Brain microvascular endothelial cell (primary cell): ENCODE measurements around the gene SPTBN5.

ENCODE experiments used
- DNase-seq: peaks from one replicate; pipeline ENCODE4 v3.0.0-alpha.2; 2020
- H3K27ac ChIP-seq: fragments of 250-450 bp; sonication (Bioruptor Pico); 2 replicates; pipeline ENCODE4 v1.5.1; 2020; ENCODE audit warnings: mild to moderate bottlenecking, moderate library complexity
- H3K27me3 ChIP-seq: fragments of 250-450 bp; sonication (Bioruptor Pico); replicated peaks from 2 replicates; pipeline ENCODE4 v1.5.1; 2020; ENCODE audit warnings: mild to moderate bottlenecking
- H3K36me3 ChIP-seq: fragments of 250-450 bp; sonication (Bioruptor Pico); replicated peaks from 2 replicates; pipeline ENCODE4 v1.5.1; 2020; ENCODE audit warnings: mild to moderate bottlenecking
- H3K4me3 ChIP-seq: 2 replicates; pipeline ENCODE4 v1.5.1; 2011; ENCODE audit warnings: low read depth, mild to moderate bottlenecking, control low read depth, low read length, moderate library complexity
- CTCF ChIP-seq: IDR thresholded peaks from 2 replicates; pipeline ENCODE4 v1.5.1; 2011; ENCODE audit warnings: low read depth, mild to moderate bottlenecking, moderate library complexity, low read length, control low read depth, inconsistent platforms; ENCODE audit errors: missing control alignments
- in situ Hi-C: cut with HindIII; loops from 2 replicates; pipeline ENCODE4 v1.10.0; 2017; ENCODE audit warnings: low sequenced_read_pairs, low pct_ligation_motif_present

Gene SPTBN5

GRCh38 chr15:41937568-41937923 is 43.7 kb upstream of the SPTBN5 start:
- Histone ChIP-seq H3K27ac (no peak overlapping the region), H3K4me3 (no peak overlapping the region), H3K27me3 (no peaks in the 10 kb centered on the region), H3K36me3 (peaks cover 2% of the 10 kb centered on the region)
- no peak for DNase-seq
- in situ Hi-C loops: no loop called here
- TF ChIP-seq CTCF: no peak

- peak; percentile 73 for DNase-seq
- no peak for TF ChIP-seq CTCF
- Histone ChIP-seq H3K36me3 (peaks cover 2% of the 10 kb centered on the region), H3K4me3 (no peak overlapping the region), H3K27ac (peak overlapping the region; percentile 72), H3K27me3 (no peaks in the 10 kb centered on the region)
- in situ Hi-C loops: no loop called here
Observed at GRCh38 chr15:41936649-41937567, 43.1 kb upstream of the SPTBN5 start.

DNA sequence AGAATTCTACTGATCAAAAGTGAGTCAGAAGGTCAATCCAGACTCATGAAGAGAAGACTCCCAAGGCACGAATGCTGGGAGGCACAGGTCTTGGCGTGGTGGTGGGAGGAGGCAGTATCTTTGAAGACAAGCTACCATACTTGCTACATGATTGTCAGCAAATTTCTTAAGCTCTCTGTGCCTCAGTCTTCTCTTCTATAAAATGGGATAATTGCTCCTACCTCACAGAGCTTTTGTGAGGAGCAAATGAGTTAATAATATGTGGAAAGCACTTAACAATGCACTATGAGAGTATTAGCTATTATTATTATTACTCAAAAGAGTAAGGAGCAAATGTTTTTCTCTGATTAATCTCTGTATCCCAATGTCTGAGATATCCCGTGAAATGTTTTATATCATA is 42.3 kb upstream of the SPTBN5 start:
- in situ Hi-C loops: no loop called here
- DNase-seq: no peak
- Histone ChIP-seq H3K27ac (peak overlapping the region; percentile 72), H3K36me3 (peaks cover 2% of the 10 kb centered on the region), H3K4me3 (no peak overlapping the region), H3K27me3 (no peaks in the 10 kb centered on the region)
- TF ChIP-seq CTCF: no peak

GRCh38 chr15:41935566-41936020 is 41.7 kb upstream of the SPTBN5 start:
- in situ Hi-C loops: no loop called here
- Histone ChIP-seq H3K4me3 (no peak overlapping the region), H3K27me3 (no peaks in the 10 kb centered on the region), H3K36me3 (peaks cover 2% of the 10 kb centered on the region), H3K27ac (no peak overlapping the region)
- TF ChIP-seq CTCF: no peak
- no peak for DNase-seq

DNA sequence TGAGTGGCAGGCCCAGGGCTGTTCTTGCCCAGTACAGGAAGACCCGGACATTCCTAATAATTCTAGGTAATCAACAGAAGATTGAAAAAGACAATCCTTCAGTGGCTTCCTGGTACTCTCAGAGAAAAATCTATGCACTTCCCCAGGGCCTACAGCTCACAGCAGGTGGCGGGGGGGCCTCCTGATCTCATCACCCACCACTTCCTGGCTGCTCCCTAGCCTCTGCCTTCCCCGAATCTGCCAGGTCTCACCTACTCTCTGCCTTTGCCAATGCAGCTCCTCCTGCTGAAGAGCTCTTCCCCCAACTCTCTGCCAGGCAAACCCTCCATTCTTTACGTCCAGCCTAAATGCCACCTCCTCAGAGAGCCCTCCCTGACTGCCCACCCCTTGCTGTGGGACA is 41.0 kb upstream of the SPTBN5 start:
- Histone ChIP-seq H3K27me3 (no peaks in the 10 kb centered on the region), H3K27ac (peak overlapping the region; percentile 24), H3K4me3 (no peak overlapping the region), H3K36me3 (no peaks in the 10 kb centered on the region)
- no peak for TF ChIP-seq CTCF
- in situ Hi-C loops: no loop called here
- DNase-seq: no peak
